ENCODE results near the gene UBXN4.

DNA sequence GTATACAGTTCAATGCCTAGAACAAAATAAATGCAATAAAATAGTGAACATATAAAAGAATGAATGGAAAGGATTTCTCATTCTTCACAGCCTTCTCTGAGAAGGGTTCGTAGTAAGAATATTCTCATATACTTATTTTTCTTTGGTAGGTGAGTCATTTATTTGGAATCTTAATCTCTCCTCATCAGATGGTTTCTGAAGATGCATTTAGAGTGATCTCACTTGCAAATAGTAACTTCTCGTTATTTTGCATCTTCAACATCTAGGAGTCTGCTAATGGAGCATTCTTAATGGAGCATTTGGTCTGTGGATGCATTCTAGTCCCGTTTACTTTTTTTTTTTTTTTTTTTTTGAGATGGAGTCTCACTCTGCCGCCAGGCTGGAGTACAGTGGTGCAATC, 3.9 kb downstream of the UBXN4 start:
- TF ChIP-seq EZH2phosphoT487 (IDR thresholded peaks at IDR 0.05; ENCODE audit: insufficient read depth, low read depth) (no peak), EZH2 (IDR thresholded peaks at IDR 0.05; ENCODE audit: insufficient read depth, poor library complexity, severe bottlenecking) (no peak)

Measured in GM23248 (cell line).